Gastrocnemius medialis (tissue), 4 donors: ENCODE data around the gene LMNTD2.

Experiments used
- CTCF ChIP-seq, 5 experiments: fragments of 450-650 bp in 3 of 5; fragments of 200-600 bp in 2 of 5; sonication (generic) in 2 of 5; IDR thresholded peaks in 4 of 5; conservative IDR thresholded peaks in 1 of 5; 1 replicate in 4 of 5; 2 replicates in 1 of 5; pipeline ENCODE4 v1.5.1; 2016 to 2019; ENCODE audit warnings: antibody characterized with exemption in 5 of 5, mild to moderate bottlenecking in 3 of 5, moderate library complexity in 3 of 5
- POLR2A ChIP-seq, 2 donors: fragments of 450-650 bp; IDR thresholded peaks; one replicate each; pipeline ENCODE4 v1.6.1; 2017; ENCODE audit warnings: antibody characterized with exemption in 2 of 2, mild to moderate bottlenecking in 2 of 2, moderate library complexity in 2 of 2

- TF ChIP-seq CTCF (IDR thresholded peaks at IDR 0.05 in 4 of 5, conservative IDR thresholded peaks at IDR 0.05 in 1 of 5) (no peak), POLR2A (IDR thresholded peaks at IDR 0.05) (no peak)
Observed at GRCh38 chr11:531919-532526, 28.5 kb downstream of the LMNTD2 start.
